Mucosa of stomach (tissue), 1 donor: Measurements from ENCODE around the gene INSC.

ENCODE experiments used
- H3K27me3 ChIP-seq: one replicate; pipeline ENCODE4 v1.7.0; 2013; ENCODE audit warnings: mild to moderate bottlenecking, low read length; ENCODE audit not compliant: control insufficient read depth, insufficient read depth
- H3K36me3 ChIP-seq: one replicate; pipeline ENCODE4 v1.7.0; 2013; ENCODE audit warnings: low read length; ENCODE audit not compliant: control insufficient read depth, insufficient read depth
- H3K4me1 ChIP-seq: one replicate; pipeline ENCODE4 v1.7.0; 2013; ENCODE audit warnings: mild to moderate bottlenecking, low read length; ENCODE audit not compliant: control insufficient read depth, insufficient read depth
- H3K4me3 ChIP-seq: one replicate; pipeline ENCODE4 v1.7.0; 2013; ENCODE audit warnings: low read length
- H3K9ac ChIP-seq: one replicate; pipeline ENCODE4 v1.7.0; 2013; ENCODE audit warnings: mild to moderate bottlenecking, low read length, moderate library complexity
- H3K9me3 ChIP-seq: one replicate; pipeline ENCODE4 v1.7.0; 2013; ENCODE audit warnings: mild to moderate bottlenecking, low read length, moderate library complexity; ENCODE audit not compliant: control insufficient read depth
- donor health status: Pancreatic carcinoma.

The INSC gene

GRCh38 chr11:15288863-15289262 lies 174.1 kb downstream of the INSC start:
- H3K27me3 ChIP-seq = no peaks in the 10 kb centered on the region
- no peak overlapping the region for H3K4me3 ChIP-seq
- no peaks in the 10 kb centered on the region for H3K9me3 ChIP-seq
- no peaks in the 10 kb centered on the region for H3K36me3 ChIP-seq
- no peaks in the 10 kb centered on the region for H3K4me1 ChIP-seq
- no peak overlapping the region for H3K9ac ChIP-seq

GRCh38 chr11:15289723-15290122 lies 175.0 kb downstream of the INSC start:
- Histone ChIP-seq H3K27me3 (no peaks in the 10 kb centered on the region), H3K36me3 (no peaks in the 10 kb centered on the region), H3K4me1 (no peaks in the 10 kb centered on the region), H3K9ac (no peak overlapping the region), H3K9me3 (no peaks in the 10 kb centered on the region), H3K4me3 (no peak overlapping the region)

DNA sequence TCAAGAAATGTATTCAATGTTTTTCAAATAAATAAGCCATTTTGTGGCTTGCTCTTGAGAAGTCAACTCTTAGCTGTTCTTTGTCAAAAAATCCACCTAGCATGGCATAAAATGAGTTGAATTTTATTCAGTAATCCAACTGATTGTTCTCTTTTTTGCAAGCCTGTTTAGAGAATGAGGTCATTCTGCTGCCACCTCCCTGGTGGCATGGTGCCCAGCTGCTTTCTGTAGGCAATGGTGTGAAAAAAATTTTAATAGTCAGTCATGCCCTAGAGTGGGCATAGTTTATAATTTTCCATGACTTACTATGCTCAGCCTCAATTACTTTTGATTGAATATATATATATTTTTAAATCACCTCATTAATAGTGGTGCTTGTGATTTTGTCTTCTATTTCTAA lies 177.2 kb downstream of the INSC start:
- Histone ChIP-seq H3K4me1 (no peaks in the 10 kb centered on the region), H3K4me3 (no peak overlapping the region), H3K9me3 (no peaks in the 10 kb centered on the region), H3K27me3 (no peaks in the 10 kb centered on the region), H3K9ac (no peak overlapping the region), H3K36me3 (no peaks in the 10 kb centered on the region)

- Histone ChIP-seq H3K36me3 (no peaks in the 10 kb centered on the region), H3K4me3 (no peak overlapping the region), H3K27me3 (peaks cover 5% of the 10 kb centered on the region), H3K4me1 (no peaks in the 10 kb centered on the region), H3K9ac (no peak overlapping the region), H3K9me3 (no peaks in the 10 kb centered on the region)
Measured at GRCh38 chr11:15293975-15294620, 179.4 kb downstream of the INSC start.

DNA sequence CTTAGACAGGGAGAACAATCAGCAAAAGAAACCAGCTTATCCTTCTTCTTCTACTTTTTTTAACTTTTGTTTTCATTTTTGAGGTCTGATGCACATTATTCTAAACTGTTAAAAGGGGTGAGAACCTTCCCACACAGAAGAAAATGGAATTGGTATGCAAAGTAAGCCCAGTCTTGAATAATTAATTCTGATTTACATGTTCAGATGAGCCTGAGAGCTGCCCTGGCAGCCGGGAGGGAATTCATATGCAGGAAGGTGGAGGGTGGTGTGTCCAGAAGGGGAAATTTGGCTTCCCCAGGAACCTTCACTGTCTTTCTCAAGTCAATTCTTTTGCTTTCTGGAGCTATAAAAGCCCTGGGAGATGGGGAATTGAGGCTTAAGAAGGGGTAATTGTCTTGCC lies 181.0 kb downstream of the INSC start:
- Histone ChIP-seq H3K36me3 (no peaks in the 10 kb centered on the region), H3K27me3 (peaks cover 5% of the 10 kb centered on the region), H3K4me1 (no peaks in the 10 kb centered on the region), H3K9me3 (no peaks in the 10 kb centered on the region), H3K4me3 (no peak overlapping the region), H3K9ac (no peak overlapping the region)
